Suprapubic skin (tissue), 3 donors: Measurements from ENCODE around the gene PHEX.

Experiments
- EP300 ChIP-seq: sonication (generic); formaldehyde crosslinking; IDR thresholded peaks from one replicate; pipeline ENCODE4 v1.6.1; 2017; ENCODE audit warnings: antibody characterized with exemption
- POLR2A ChIP-seq, 2 donors: fragments of 450-650 bp; IDR thresholded peaks; one replicate each; pipeline ENCODE4 v1.6.1; 2017; ENCODE audit warnings: antibody characterized with exemption in 2 of 2, mild to moderate bottlenecking in 2 of 2, moderate library complexity in 2 of 2
- TF ChIP-seq, protein P1 (sequence below), 2 donors: fragments of 200-600 bp in 1 of 2; fragments of 450-650 bp in 1 of 2; sonication (generic) in 1 of 2; IDR thresholded peaks; one replicate each; pipeline ENCODE4 v1.5.1; 2016 to 2019; ENCODE audit warnings: antibody characterized with exemption in 2 of 2, mild to moderate bottlenecking in 1 of 2, moderate library complexity in 1 of 2

GRCh38 chrX:22220941-22221340 is 188.8 kb downstream of the PHEX start:
- TF ChIP-seq, protein P1, sequence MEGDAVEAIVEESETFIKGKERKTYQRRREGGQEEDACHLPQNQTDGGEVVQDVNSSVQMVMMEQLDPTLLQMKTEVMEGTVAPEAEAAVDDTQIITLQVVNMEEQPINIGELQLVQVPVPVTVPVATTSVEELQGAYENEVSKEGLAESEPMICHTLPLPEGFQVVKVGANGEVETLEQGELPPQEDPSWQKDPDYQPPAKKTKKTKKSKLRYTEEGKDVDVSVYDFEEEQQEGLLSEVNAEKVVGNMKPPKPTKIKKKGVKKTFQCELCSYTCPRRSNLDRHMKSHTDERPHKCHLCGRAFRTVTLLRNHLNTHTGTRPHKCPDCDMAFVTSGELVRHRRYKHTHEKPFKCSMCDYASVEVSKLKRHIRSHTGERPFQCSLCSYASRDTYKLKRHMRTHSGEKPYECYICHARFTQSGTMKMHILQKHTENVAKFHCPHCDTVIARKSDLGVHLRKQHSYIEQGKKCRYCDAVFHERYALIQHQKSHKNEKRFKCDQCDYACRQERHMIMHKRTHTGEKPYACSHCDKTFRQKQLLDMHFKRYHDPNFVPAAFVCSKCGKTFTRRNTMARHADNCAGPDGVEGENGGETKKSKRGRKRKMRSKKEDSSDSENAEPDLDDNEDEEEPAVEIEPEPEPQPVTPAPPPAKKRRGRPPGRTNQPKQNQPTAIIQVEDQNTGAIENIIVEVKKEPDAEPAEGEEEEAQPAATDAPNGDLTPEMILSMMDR (IDR thresholded peaks at IDR 0.05) = no peak
- TF ChIP-seq EP300 = no peak
- TF ChIP-seq POLR2A (IDR thresholded peaks at IDR 0.05) = no peak
